ENCODE results near the gene GCK. TPM values are rescaled to one million over a fixed set of nuclear protein-coding genes. Genes with fewer than 3 reads are reported as not detected.

The GCK gene
- total RNA-seq, 1 donor from 2014 or later = 5.9 TPM

DNA sequence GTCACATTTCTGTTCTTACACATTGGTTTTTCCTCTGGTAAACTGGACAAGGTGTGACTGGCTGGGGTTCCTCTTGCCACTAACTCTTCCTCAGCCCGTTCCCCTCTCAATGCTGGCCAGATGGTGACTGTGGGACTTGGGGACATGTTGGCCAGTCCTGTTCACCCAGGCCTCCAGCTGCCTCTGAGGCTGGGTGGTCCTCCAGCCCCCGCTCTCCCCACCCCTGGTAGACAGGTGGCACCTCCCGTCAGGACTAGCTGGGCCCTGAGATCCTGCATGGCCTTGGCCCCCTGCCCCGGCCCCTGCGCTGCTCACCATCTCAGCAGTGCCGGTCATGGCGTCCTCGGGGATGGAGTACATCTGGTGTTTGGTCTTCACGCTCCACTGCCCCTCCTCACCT, 37.3 kb downstream of the GCK start:
- Mint-ChIP-seq H3K27ac (no peak overlapping the region), H3K27me3 (peaks cover 13% of the 10 kb centered on the region), H3K9me3 (ENCODE audit: low read depth) (no peaks in the 10 kb centered on the region), H3K4me1 (ENCODE audit: low read depth) (peaks cover 9% of the 10 kb centered on the region), H3K4me3 (ENCODE audit: low read depth) (no peak overlapping the region), H3K36me3 (ENCODE audit: insufficient read depth) (no peaks in the 10 kb centered on the region)
- DNase-seq (ENCODE audit: low spot score, unreplicated experiment) = no peak
- TF ChIP-seq, protein P1, sequence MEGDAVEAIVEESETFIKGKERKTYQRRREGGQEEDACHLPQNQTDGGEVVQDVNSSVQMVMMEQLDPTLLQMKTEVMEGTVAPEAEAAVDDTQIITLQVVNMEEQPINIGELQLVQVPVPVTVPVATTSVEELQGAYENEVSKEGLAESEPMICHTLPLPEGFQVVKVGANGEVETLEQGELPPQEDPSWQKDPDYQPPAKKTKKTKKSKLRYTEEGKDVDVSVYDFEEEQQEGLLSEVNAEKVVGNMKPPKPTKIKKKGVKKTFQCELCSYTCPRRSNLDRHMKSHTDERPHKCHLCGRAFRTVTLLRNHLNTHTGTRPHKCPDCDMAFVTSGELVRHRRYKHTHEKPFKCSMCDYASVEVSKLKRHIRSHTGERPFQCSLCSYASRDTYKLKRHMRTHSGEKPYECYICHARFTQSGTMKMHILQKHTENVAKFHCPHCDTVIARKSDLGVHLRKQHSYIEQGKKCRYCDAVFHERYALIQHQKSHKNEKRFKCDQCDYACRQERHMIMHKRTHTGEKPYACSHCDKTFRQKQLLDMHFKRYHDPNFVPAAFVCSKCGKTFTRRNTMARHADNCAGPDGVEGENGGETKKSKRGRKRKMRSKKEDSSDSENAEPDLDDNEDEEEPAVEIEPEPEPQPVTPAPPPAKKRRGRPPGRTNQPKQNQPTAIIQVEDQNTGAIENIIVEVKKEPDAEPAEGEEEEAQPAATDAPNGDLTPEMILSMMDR (IDR thresholded peaks at IDR 0.05; ENCODE audit: unreplicated experiment) = no peak

DNA sequence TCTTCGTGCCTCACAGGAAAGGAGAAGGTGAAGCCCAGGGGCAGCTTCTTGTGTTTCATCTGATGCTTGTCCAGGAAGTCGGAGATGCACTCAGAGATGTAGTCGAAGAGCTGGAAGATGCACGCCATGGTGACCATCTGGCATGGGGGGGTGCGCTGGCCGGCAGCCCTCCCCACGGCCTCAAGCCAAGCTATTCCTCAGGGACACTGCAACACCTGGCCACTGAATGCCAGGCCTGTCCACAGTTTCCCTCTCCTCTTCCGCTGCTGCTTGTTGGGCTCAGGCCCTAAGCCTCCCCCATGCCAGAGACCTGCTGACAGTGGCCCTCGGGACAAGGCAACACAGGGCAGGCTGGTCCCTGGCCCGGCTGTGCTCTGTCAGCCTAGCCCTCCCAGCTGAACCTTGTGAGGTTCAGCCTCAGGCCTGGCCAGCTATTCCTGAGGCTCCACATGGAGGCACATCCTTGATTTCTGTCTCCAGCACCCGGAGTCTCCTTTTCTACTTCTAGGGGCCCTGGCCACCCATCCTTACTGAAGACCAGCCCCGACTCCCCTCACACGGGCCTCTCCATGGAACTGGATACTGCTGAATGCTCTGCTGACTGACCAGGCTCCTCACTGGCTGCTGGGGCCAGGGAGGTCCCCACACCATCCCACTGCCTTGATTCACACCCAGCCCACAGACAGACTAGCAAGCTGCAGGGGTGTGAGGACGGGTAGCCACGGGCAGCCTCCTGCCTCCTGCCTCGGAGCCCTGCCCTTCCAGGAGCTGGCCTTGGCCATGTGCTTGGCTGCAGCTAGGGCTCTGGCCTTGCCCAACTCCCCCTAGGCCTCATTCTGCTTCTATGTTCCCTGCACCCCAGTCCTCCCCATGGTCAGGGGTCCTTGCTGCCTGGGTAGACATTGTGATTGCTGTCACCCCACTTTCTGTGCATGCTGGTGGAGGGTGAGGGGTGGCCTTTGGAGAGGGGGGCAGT, 38.0 kb downstream of the GCK start:
- Mint-ChIP-seq H3K4me1 (ENCODE audit: low read depth) (peaks cover 10% of the 10 kb centered on the region), H3K4me3 (ENCODE audit: low read depth) (no peak overlapping the region), H3K9me3 (ENCODE audit: low read depth) (no peaks in the 10 kb centered on the region), H3K27ac (no peak overlapping the region), H3K27me3 (peaks cover 20% of the 10 kb centered on the region), H3K36me3 (ENCODE audit: insufficient read depth) (no peaks in the 10 kb centered on the region)
- no peak for DNase-seq (ENCODE audit: low spot score, unreplicated experiment)
- TF ChIP-seq, protein P1 (IDR thresholded peaks at IDR 0.05; ENCODE audit: unreplicated experiment) = no peak

DNA sequence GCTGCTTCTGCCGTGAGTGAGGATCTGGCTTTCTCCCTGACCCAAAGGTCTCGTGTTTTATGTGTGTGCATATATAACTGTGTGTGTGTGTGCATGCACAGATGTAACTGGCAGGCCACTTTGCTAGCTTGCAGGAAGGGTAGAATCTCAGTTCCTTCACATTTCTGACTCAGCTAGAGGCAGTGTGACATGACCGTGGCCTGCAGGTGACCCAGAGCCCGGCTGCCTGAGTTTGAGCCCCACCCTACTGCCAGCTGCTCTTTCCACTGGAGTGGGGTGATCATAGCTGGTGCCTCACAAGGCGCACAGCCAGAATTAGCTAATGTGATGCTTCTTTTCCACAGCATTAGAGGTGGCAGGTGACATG, 38.8 kb downstream of the GCK start:
- Mint-ChIP-seq H3K27me3 (peaks cover 21% of the 10 kb centered on the region), H3K9me3 (ENCODE audit: low read depth) (no peaks in the 10 kb centered on the region), H3K36me3 (ENCODE audit: insufficient read depth) (no peaks in the 10 kb centered on the region), H3K4me3 (ENCODE audit: low read depth) (no peak overlapping the region), H3K27ac (no peak overlapping the region), H3K4me1 (ENCODE audit: low read depth) (peaks cover 10% of the 10 kb centered on the region)
- TF ChIP-seq, protein P1 (IDR thresholded peaks at IDR 0.05; ENCODE audit: unreplicated experiment) = no peak
- DNase-seq (ENCODE audit: low spot score, unreplicated experiment) = no peak

DNA sequence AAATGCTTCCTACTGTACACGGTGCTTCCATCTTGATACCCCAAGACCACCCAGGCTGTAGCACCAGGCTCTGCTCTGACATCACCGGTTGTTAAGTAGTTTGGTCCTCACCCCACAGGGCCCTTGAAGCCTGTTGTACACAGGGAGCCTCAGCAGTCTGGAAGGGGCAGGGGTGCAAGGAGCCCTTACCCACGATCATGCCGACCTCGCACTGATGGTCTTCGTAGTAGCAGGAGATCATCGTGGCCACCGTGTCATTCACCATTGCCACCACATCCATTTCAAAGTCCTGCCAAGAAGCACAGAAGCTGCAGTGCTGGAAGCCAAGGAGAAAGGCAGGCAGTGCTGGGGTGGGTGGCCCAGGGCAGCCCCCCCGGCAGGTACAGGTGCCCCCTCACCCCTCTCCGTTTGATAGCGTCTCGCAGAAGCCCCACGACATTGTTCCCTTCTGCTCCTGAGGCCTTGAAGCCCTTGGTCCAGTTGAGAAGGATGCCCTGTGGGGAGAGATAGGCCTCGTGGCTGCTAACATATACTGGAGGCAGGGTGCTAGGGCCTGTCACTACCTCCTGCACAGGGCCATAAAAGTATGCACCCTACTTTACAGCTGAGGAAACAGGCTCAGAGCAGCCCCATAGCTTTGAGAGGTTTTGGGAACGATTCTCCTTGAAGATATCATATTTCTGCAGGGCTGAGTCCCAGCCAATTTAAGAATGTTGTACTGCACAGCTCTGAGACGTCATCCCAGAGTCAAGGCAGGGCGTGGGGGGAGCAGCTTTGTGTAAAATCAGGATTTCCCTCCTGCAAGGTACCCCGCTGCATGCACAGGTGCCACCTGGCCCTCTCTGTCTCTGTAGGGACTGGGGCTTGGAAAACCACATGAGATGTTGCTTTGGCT, 39.4 kb downstream of the GCK start:
- no peak for DNase-seq (ENCODE audit: low spot score, unreplicated experiment)
- H3K27ac Mint-ChIP-seq = no peak overlapping the region
- TF ChIP-seq, protein P1 (IDR thresholded peaks at IDR 0.05; ENCODE audit: unreplicated experiment) = no peak
- peaks cover 10% of the 10 kb centered on the region for H3K4me1 Mint-ChIP-seq (ENCODE audit: low read depth)
- no peak overlapping the region for H3K4me3 Mint-ChIP-seq (ENCODE audit: low read depth)
- no peaks in the 10 kb centered on the region for H3K36me3 Mint-ChIP-seq (ENCODE audit: insufficient read depth)
- H3K9me3 Mint-ChIP-seq (ENCODE audit: low read depth) = no peaks in the 10 kb centered on the region
- H3K27me3 Mint-ChIP-seq = peaks cover 27% of the 10 kb centered on the region

DNA sequence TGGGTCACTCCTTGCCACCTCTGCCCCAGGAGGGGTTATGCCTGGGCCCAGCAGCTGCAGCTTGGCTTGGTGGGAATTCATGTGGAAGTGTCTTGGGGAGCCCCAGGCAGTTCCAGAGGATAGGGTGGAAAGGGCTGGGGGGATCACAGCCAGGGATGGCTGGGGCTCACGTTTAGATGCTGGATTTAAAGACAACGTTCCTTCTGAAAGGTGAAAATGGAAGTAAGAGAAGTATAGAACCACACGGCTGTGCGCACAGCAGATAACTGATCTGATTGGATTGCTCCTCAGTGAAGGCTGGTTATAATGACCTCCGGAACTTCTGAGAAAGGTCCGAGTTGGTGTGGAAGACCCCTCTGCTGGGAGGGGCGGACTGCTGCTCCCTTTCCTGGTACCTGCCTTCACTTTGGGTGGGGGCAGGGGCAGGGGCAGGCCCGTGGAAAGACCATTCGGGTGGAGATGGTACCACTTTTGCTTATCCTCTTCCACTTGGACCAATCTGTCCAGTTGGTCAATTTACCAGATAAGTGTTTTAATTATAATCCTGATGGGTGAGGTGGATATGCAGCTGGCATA, 40.2 kb downstream of the GCK start:
- DNase-seq (ENCODE audit: low spot score, unreplicated experiment) = no peak
- H3K27ac Mint-ChIP-seq = no peak overlapping the region

More for the DNA sequence above, 40.2 kb downstream of the GCK start:
- peaks cover 33% of the 10 kb centered on the region for H3K27me3 Mint-ChIP-seq
- no peak overlapping the region for H3K4me3 Mint-ChIP-seq (ENCODE audit: low read depth)
- no peaks in the 10 kb centered on the region for H3K36me3 Mint-ChIP-seq (ENCODE audit: insufficient read depth)
- H3K4me1 Mint-ChIP-seq (ENCODE audit: low read depth) = peaks cover 10% of the 10 kb centered on the region
- TF ChIP-seq, protein P1 (IDR thresholded peaks at IDR 0.05; ENCODE audit: unreplicated experiment) = no peak
- no peaks in the 10 kb centered on the region for H3K9me3 Mint-ChIP-seq (ENCODE audit: low read depth)

Data from progenitor cell of endocrine pancreas (in vitro differentiated cells).